C4-2B (cell line): Measurements from ENCODE around the gene CPT1C.
A peak's percentile ranks its signal among the peaks of the same experiment; 100 is the strongest.

Experiments used
- CTCF ChIP-seq: fragments of 450-650 bp; conservative IDR thresholded peaks from 2 replicates; pipeline ENCODE4 v1.5.1; 2017; ENCODE audit warnings: mild to moderate bottlenecking
- ZFX ChIP-seq: fragments of 450-650 bp; IDR thresholded peaks from 2 replicates; pipeline ENCODE4 v1.6.1; 2017

- TF ChIP-seq CTCF: peak; percentile 83
- no peak for TF ChIP-seq ZFX
Observed at GRCh38 chr19:49684251-49684982, 6.5 kb upstream of the CPT1C start.
